ENCODE results near the gene SPOCK1.

SPOCK1 gene

GRCh38 chr5:137320056-137321045 is 178.8 kb downstream of the SPOCK1 start:
- no peak for DNase-seq

- no peak for DNase-seq
Observed at GRCh38 chr5:137318027-137318426, 181.1 kb downstream of the SPOCK1 start.

- no peak for DNase-seq
Observed at GRCh38 chr5:137316346-137316736, 182.8 kb downstream of the SPOCK1 start.

- DNase-seq = no peak
Observed at GRCh38 chr5:137315534-137316345, 183.4 kb downstream of the SPOCK1 start.

GRCh38 chr5:137315109-137315508 is 184.0 kb downstream of the SPOCK1 start:
- DNase-seq = no peak

GRCh38 chr5:137313526-137314175 is 185.5 kb downstream of the SPOCK1 start:
- no peak for DNase-seq

GRCh38 chr5:137312011-137312410 is 187.1 kb downstream of the SPOCK1 start:
- no peak for DNase-seq

- DNase-seq = no peak
Observed at GRCh38 chr5:137310051-137310730, 188.9 kb downstream of the SPOCK1 start.

GRCh38 chr5:137309290-137309689 is 189.8 kb downstream of the SPOCK1 start:
- no peak for DNase-seq

- no peak for DNase-seq
Observed at GRCh38 chr5:137308311-137308710, 190.8 kb downstream of the SPOCK1 start.

- no peak for DNase-seq
Observed at GRCh38 chr5:137306903-137307302, 192.2 kb downstream of the SPOCK1 start.

GRCh38 chr5:137305971-137306602 is 193.0 kb downstream of the SPOCK1 start:
- DNase-seq = no peak

- no peak for DNase-seq
Observed at GRCh38 chr5:137304226-137304874, 194.8 kb downstream of the SPOCK1 start.

- no peak for DNase-seq
Observed at GRCh38 chr5:137303509-137303908, 195.6 kb downstream of the SPOCK1 start.

- DNase-seq = no peak
Observed at GRCh38 chr5:137300411-137301240, 198.5 kb downstream of the SPOCK1 start.

- no peak for DNase-seq
Observed at GRCh38 chr5:137296213-137296781, 202.8 kb downstream of the SPOCK1 start.

GRCh38 chr5:137294604-137295003 is 204.5 kb downstream of the SPOCK1 start:
- DNase-seq = no peak

- DNase-seq = no peak
Observed at GRCh38 chr5:137292461-137293027, 206.6 kb downstream of the SPOCK1 start.

- no peak for DNase-seq
Observed at GRCh38 chr5:137291436-137291835, 207.7 kb downstream of the SPOCK1 start.

GRCh38 chr5:137291031-137291430 is 208.1 kb downstream of the SPOCK1 start:
- no peak for DNase-seq
